ENCODE data around the gene ATAD3B.
A peak's percentile ranks its signal among the peaks of the same experiment; 100 is the strongest.
"Not testable (repeated sequence)": the region's sequence is repeated elsewhere in the genome, so short reads cannot be mapped to it uniquely, and the experiment has no call there.

ATAD3B gene

GRCh38 chr1:1479547-1480487 lies 8.3 kb downstream of the ATAD3B start:
- no peak for DNase-seq (ENCODE audit: low read depth)

- DNase-seq (ENCODE audit: low read depth), result not testable (repeated sequence)
These were observed 8.9 kb downstream of the ATAD3B start for GRCh38 chr1:1480488-1480867.

GRCh38 chr1:1481811-1482210 lies 10.2 kb downstream of the ATAD3B start:
- DNase-seq (ENCODE audit: low read depth), result not testable (repeated sequence)

- no peak for DNase-seq (ENCODE audit: low read depth)
These were observed 11.3 kb downstream of the ATAD3B start for GRCh38 chr1:1482856-1483255.

GRCh38 chr1:1483714-1484113 lies 12.1 kb downstream of the ATAD3B start:
- no peak for DNase-seq (ENCODE audit: low read depth)

DNA sequence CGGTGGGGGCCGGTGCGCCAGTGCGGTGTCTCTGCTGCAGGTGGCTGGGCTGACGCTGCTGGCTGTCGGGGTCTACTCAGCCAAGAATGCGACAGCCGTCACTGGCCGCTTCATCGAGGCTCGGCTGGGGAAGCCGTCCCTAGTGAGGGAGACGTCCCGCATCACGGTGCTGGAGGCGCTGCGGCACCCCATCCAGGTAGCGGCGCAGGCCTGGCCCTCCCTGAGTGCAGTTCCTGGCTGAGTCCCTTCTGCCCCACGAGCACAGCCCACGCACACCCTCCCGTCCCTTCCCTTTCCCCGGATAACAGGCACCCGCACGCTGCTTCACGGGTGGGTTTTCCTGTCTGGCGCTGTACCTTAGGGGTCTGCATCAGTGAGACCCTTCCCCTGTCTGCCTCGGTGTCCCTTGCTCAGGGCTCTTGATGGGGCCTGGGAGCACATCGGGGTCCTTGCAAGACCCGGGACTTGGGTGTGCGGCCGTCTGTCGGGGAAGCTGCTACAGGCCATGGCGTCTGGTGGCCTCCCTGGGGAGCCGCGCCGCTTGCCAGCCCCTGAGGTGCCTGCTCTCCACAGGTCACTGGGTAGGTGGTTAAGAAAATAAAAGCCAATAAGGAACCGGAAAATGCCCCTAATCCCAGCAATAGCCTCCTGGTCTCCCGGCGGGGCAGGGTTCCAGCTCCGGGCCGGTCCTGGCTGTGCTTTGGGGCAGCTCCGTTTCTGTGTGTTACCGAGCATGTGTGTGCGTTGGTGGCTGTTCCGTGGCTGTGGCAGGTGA lies 13.6 kb downstream of the ATAD3B start:
- DNase-seq (ENCODE audit: low read depth), result not testable (repeated sequence)

- DNase-seq (ENCODE audit: low read depth), result not testable (repeated sequence)
These were observed 14.3 kb downstream of the ATAD3B start for GRCh38 chr1:1485755-1486317.

GRCh38 chr1:1487701-1488100 lies 16.1 kb downstream of the ATAD3B start:
- no peak for DNase-seq (ENCODE audit: low read depth)

DNA sequence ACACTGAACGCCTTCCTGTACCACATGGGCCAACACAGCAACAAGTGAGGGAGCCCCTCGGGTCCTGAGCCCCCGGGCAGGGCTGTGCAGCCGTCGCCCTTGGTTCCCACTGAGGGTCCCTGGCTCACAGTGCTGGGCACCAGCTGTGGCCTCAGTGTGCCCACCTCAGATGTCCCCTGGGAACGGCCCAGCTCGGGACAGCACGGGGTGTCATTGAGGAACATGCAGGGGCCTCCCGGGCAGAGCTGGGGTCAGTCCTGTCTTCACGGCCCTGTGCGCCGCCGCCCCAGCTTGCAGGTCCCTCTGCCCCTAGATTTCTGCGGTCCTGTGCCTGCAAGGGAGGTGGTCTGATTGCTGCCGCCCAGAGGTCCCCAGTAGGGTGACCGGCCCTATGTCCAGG lies 17.7 kb downstream of the ATAD3B start:
- no peak for DNase-seq (ENCODE audit: low read depth)

- no peak for DNase-seq (ENCODE audit: low read depth)
These were observed 18.3 kb downstream of the ATAD3B start for GRCh38 chr1:1489861-1490260.

GRCh38 chr1:1490633-1491230 lies 19.2 kb downstream of the ATAD3B start:
- DNase-seq (ENCODE audit: low read depth), result no peak

GRCh38 chr1:1491601-1492000 lies 20.0 kb downstream of the ATAD3B start:
- no peak for DNase-seq (ENCODE audit: low read depth)

- not testable (repeated sequence) for DNase-seq (ENCODE audit: low read depth)
These were observed 22.7 kb downstream of the ATAD3B start for GRCh38 chr1:1494311-1494710.

- not testable (repeated sequence) for DNase-seq (ENCODE audit: low read depth)
These were observed 24.0 kb downstream of the ATAD3B start for GRCh38 chr1:1495461-1495975.

GRCh38 chr1:1504777-1505365 lies 33.3 kb downstream of the ATAD3B start:
- DNase-seq (ENCODE audit: low read depth), result peak; percentile 46

GRCh38 chr1:1505366-1505798 lies 33.8 kb downstream of the ATAD3B start:
- DNase-seq (ENCODE audit: low read depth), result not testable (repeated sequence)

DNA sequence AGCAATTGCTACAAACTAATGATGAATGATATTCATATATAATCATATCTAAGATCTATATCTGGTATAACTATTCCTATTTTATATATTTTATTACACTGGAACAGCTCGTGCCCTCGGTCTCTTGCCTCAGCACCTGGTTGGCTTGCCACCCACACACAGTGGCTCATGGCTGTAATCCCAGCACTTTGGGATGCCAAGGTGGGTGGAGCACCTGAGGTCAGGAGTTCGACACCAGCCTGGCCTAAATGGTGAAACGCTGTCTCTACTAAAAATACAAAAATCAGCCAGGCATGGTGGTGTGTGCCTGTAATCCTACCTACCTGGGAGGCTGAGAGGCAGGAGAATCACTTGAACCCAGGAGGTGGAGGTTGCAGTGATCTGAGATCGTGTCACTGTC lies 34.2 kb downstream of the ATAD3B start:
- not testable (repeated sequence) for DNase-seq (ENCODE audit: low read depth)

DNA sequence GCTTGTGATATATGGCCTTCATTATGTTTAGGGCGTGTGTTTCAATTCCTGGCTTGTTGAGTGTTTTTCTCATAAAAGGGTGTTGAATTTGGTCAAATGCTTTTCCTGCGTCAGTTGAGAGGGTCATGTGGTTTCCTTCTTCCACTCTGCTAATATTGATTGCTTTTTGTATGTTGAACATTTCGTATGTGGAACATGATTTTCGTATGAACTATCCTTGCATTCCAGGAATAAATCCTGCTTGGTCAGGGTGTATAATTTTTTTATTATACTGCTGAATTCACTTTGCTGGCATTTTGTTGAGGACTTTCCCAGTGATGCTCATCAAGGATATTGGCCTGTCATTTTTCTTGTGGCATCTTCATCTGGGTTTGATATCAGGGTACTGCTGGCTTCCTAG lies 35.7 kb downstream of the ATAD3B start:
- no peak for DNase-seq (ENCODE audit: low read depth)

DNA sequence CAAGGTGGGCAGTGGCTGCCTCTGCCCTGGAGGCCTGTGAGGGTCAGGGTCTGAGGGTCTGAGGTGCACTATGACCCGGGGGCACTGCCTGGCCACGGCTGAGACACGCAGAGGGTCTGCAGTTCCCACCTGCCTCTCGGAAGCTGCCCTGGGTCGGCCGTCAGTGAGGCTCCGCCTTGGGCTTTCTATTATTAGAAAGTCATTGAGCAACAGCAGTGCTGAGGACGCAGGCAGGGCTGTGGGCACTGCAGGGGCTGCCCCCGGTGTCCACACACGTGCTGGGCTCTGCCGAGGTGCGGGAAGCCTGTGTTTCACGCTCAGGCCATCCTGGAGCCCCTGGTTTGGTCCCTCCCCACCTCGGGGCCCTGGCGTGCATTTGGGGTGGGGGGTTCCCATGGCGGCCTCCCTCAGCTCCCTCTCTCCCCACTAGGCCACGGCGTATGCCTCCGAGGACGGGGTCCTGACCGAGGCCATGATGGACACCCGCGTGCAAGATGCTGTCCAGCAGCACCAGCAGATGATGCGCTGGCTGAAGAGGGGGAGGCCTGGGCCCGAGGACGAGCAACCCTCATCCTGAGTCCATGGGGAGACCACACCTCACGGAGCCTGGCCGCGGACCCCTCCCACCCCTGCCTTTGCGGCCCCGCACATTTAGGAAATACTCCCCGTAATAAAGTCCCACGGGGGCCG lies 37.4 kb downstream of the ATAD3B start:
- DNase-seq (ENCODE audit: low read depth), result not testable (repeated sequence)

- DNase-seq (ENCODE audit: low read depth), result not testable (repeated sequence)
These were observed 37.9 kb downstream of the ATAD3B start for GRCh38 chr1:1509465-1509850.

All from stimulated activated CD8-positive, alpha-beta memory T cell treated with anti-CD3 and anti-CD28 coated beads, Interleukin-7, amount 100 ng/mL, for 24 hours (primary cell).